ENCODE results near the gene TRIM17.

Gene TRIM17

GRCh38 chr1:228416217-228416933 lies at the start of gene TRIM17:
TRIM17 (minus strand) TSS chr1:228416861; CDS start chr1:228415072, 1,789 bp downstream.
- peak; percentile 75 for DNase-seq

DNA sequence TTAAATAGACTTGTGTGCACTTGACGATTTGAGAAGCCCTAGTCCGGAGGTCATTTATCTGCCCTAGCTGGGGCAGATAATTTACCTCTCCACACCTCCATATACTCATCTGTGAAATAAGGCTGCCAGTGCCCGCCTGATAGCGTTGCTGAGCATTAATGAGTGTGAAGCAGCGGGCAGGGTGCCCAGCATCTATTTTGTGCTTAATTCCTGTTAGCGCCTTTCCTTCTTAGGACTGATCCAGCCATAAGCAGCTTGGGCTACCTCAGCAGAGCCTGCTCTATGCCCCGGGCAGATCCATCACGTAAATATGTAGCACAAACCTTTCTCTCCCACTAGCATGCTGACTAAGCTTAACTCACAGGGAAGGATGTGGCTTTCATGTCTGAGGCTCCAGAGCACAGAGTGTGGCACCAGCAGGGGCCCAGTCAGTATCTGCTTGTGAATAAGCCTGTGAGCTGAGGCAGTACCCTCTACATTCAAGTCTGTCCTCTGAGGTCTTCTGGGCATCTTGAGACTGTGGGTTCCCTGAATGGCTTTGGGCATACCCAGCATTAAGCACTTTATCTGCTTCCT lies 49.0 kb upstream of the TRIM17 start:
- DNase-seq = no peak

DNA sequence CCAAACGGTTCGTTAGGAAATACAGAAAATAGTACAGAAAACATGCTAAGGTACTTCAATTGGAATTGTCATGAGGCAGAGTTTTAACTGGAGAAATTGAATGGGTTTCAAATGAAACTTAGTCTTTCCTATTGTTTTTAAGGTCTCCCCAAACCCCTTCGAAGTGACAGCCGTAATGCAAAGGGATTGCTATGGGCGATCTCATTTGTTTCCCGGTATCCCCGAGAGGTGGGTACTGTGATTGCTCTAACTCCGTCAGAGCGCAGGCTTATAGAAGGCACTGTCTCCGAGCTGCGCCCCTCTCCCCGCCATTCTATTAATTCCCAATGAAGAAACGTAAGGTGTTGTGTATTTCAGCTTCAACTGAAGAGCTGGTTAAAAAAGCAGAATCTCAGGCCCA lies 48.5 kb upstream of the TRIM17 start:
- DNase-seq = no peak

- peak; percentile 90 for DNase-seq
Measured at GRCh38 chr1:228464487-228464983, 47.9 kb upstream of the TRIM17 start.

- peak; percentile 85 for DNase-seq
Measured at GRCh38 chr1:228463559-228464455, 47.1 kb upstream of the TRIM17 start.

GRCh38 chr1:228463009-228463558 lies 46.4 kb upstream of the TRIM17 start:
- DNase-seq = no peak

DNA sequence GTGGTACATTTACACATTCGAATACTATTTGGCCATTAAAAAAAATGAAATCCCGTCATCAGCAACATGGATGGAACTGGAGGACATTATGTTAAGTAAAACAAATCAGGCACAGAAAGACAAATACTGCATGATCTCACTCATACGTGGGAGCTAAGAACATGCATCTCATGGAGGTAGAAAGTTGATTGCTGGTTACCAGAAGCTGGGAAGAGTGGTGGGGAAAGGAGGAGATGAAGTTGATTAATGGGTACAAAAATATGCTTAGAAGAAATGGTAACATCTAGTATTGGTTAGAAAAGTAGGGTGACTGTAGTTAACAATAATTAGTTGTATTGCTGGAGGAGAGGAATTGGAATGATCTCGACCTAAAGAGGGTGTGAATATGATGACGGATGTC lies 45.9 kb upstream of the TRIM17 start:
- DNase-seq = no peak

GRCh38 chr1:228460821-228461220 lies 44.2 kb upstream of the TRIM17 start:
- no peak for DNase-seq

DNA sequence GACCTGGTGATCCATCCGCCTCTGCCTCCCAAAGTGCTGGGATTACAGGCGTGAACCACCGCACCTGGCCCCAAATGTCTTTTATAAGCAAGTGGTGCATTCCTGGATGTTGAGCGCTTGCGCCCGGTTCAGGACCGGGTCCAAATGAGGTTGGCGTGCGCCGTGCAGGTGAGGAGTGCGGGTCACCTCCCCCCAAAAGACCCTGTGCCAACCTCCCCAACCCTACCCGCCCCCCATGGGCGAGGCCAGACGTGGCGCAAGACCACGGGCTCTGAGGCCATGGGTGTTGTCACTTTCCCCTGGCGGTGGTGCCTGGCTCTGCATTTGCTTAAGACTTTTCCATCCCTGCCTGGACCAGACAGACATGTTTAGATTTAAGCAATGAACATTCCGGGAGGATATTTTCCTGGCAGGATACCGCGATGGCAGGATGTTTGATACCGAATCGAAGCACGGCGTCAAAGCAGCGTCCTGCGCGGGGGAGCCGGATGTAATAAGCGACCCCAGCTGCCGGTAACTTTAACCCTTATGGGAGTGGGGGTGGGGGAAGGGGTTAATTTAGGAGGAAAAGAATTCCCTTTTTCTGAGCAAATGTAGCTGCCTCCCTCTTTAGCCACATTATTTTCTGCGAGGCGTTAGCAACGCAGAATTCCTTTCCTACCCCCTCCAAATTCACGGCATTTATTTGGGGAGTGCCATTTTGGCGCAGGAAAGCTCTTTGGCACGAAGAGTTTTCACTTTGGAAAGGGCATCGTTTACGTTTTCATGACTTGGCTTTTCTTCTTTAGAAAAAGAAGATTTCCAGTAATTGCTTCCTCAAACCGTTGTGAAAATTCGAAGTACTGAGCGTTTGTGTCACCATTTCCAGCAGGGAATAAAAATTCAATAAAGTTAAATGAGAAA lies 42.7 kb upstream of the TRIM17 start:
- peak; percentile 81 for DNase-seq

GRCh38 chr1:228457396-228458176 lies 40.9 kb upstream of the TRIM17 start:
- DNase-seq = peak; percentile 89

GRCh38 chr1:228457017-228457395 lies 40.3 kb upstream of the TRIM17 start:
- no peak for DNase-seq

- DNase-seq = no peak
Measured at GRCh38 chr1:228456252-228457016, 39.8 kb upstream of the TRIM17 start.

DNA sequence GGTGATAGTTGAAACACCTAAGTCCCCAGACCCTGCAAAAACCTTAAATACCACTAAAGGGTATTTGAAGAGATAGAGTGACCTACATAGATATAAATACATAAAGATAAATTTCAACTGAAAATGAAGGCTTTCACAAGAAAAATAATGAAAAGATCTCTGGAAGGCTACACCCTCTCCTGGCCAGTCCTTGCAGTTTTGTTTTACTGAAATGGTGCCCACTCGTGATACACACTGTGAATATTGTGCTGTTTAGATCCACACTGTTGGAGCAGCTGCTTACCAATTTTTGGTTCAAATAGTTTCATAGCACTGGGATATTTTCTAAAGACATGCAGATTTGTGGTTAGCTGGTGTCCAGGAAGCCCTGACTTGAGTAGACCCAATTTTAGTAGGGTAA lies 39.1 kb upstream of the TRIM17 start:
- no peak for DNase-seq

GRCh38 chr1:228454238-228454637 lies 37.6 kb upstream of the TRIM17 start:
- DNase-seq = no peak

- DNase-seq = no peak
Measured at GRCh38 chr1:228453614-228454013, 37.0 kb upstream of the TRIM17 start.

DNA sequence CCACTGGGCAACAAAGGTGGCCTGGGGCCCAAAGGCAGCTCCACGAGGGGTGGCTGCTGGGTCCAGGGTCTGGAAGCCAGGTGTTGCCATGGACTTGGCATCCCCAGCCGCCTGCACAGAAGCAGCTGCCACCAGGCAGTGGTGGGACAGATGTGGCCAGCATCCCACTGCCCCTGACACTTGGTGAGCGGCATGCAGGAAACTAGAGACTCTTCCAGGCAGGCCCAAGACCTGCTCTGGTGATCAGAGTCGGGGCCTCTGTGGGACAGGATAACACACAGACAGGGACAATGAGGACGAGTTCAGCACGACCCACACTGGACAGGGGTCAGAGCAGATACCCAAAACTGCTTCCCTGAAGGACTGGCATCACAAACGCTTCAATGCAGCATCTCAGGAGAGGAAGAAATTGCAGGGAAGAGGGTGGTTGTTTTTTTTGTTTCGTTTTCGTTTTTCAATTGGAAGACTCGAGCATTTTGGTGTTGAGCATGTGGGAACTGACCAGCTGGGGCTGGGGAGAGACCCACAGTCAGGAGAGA lies 36.4 kb upstream of the TRIM17 start:
- DNase-seq = no peak

GRCh38 chr1:228452194-228453021 lies 35.7 kb upstream of the TRIM17 start:
- DNase-seq = no peak

DNA sequence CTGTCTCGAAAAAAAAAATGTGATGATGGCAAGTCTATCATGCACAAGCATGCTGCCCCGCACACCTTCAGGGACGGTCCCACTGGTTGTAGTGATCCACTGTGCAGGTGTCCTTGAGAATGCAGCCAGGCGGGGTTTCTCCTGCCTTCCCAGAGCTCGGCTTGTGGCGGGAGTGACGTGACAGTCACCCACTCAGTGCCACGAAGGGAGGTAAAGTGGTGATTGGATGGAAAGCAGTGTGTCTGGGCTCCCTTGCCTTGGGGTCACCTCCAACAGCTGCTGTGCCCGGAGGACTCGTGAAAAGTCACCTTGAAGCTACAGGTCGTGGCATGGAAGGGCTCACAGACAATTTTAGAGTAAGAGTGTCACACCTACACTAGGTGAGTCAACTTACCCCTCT lies 33.5 kb upstream of the TRIM17 start:
- DNase-seq = no peak

DNA sequence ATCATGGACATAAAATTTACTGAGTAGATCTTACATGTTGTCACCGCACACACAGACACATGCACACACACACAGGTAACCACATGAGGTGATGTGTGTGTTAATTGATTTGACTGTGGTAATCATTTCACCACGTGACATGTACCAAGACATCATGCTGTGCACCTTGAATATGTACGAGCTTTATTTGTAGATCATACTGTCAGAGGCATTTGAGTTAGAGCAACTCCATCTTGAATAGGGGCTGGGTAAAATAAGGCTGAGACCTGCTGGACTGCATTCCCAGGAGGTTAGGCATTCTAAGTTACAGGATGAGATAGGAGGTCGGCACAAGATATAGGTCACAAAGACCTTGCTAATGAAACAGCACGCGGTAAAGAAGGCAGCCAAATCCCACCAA lies 31.7 kb upstream of the TRIM17 start:
- DNase-seq = no peak
